Breast epithelium (tissue), 4 donors: ENCODE results near the gene THTPA. TPM values are rescaled to one million over a fixed set of nuclear protein-coding genes. Genes with fewer than 3 reads are reported as not detected.
"Not testable (repeated sequence)": the region's sequence is repeated elsewhere in the genome, so short reads cannot be mapped to it uniquely, and the experiment has no call there.

Experiments used
- DNase-seq, 2 donors: peaks; one replicate each; pipeline ENCODE4 v3.0.0-alpha.2; 2019; ENCODE audit warnings: low spot score in 2 of 2
- H3K27ac ChIP-seq, 2 donors: fragments of 200-600 bp; sonication (generic) in 1 of 2; one replicate each; pipeline ENCODE4 v1.5.1; 2016 to 2019; ENCODE audit warnings: mild to moderate bottlenecking in 1 of 2
- H3K27me3 ChIP-seq, 2 donors: fragments of 200-600 bp; sonication (generic) in 1 of 2; one replicate each; pipeline versions ENCODE4 v1.5.1 to v1.6.0; 2017 to 2019; ENCODE audit warnings: control low read depth in 1 of 2, mild to moderate bottlenecking in 1 of 2
- H3K36me3 ChIP-seq: fragments of 200-600 bp; one replicate; pipeline ENCODE4 v1.5.1; 2019
- H3K4me1 ChIP-seq, 2 donors: fragments of 200-600 bp; sonication (generic); one replicate each; pipeline ENCODE4 v1.5.1; 2016 to 2019; ENCODE audit warnings: control low read depth in 1 of 2
- H3K4me3 ChIP-seq, 3 donors: fragments of 200-600 bp; sonication (generic); 1 replicate in 2 of 3; 2 replicates in 1 of 3; pipeline ENCODE4 v1.5.1; 2016 to 2019; ENCODE audit warnings: mild to moderate bottlenecking in 3 of 3, moderate library complexity in 2 of 3
- H3K9me3 ChIP-seq, 2 donors: fragments of 200-600 bp; sonication (generic) in 1 of 2; one replicate each; pipeline ENCODE4 v1.5.1; 2016 to 2019; ENCODE audit warnings: control low read depth in 1 of 2
- POLR2A ChIP-seq: fragments of 450-650 bp; IDR thresholded peaks from one replicate; pipeline ENCODE4 v1.6.1; 2016; ENCODE audit warnings: antibody characterized with exemption, mild to moderate bottlenecking, moderate library complexity
- POLR2AphosphoS5 ChIP-seq, 3 donors: sonication (generic); formaldehyde crosslinking; IDR thresholded peaks; one replicate each; pipeline ENCODE4 v1.6.1; 2017; ENCODE audit warnings: antibody characterized with exemption in 3 of 3
- intact Hi-C: fragments of 100-400 bp; cut with DNase I; formaldehyde crosslinking; loops from one replicate; pipeline ENCODE4 v1.15.1; 2023; ENCODE audit warnings: low total_unique reads
- total RNA-seq, 3 donors: library from RNA; depleted of rRNA; stranded (reverse); fragments of >200 nt; gene quantifications; one replicate each; pipeline ENCODE4 v1.1.0, GENCODE V29; 2016
- TF ChIP-seq, protein P1 (sequence below), 3 donors: fragments of 450-650 bp; IDR thresholded peaks; one replicate each; pipeline ENCODE4 v1.5.1; 2016 to 2017; ENCODE audit warnings: antibody characterized with exemption in 3 of 3, mild to moderate bottlenecking in 3 of 3, moderate library complexity in 3 of 3

Gene THTPA
- total RNA-seq, 3 donors from 2014 or later: 13.6 to 22.1 (median 21.0) TPM

DNA sequence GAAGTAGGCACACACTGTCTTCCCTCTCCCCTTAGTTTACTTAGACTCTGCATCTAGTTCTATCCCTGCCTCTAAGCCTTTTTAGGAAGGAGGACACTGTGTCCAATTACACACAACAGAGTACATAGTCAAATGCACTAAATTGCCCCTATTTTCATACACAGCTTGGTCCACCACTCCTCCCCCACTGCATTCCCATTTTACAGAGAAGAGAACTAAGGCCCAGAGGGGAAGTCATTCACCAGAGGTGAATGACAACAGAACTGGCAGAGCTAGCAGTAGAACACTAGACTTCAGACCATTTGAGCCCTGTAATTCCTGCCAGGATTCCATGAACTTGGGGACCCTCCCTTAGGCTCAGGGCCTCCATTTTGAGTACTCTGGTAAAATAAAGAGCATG, 23.7 kb downstream of the THTPA start:
- TF ChIP-seq POLR2AphosphoS5 (IDR thresholded peaks at IDR 0.05) (no peak), POLR2A (no peak)
- TF ChIP-seq, protein P1, sequence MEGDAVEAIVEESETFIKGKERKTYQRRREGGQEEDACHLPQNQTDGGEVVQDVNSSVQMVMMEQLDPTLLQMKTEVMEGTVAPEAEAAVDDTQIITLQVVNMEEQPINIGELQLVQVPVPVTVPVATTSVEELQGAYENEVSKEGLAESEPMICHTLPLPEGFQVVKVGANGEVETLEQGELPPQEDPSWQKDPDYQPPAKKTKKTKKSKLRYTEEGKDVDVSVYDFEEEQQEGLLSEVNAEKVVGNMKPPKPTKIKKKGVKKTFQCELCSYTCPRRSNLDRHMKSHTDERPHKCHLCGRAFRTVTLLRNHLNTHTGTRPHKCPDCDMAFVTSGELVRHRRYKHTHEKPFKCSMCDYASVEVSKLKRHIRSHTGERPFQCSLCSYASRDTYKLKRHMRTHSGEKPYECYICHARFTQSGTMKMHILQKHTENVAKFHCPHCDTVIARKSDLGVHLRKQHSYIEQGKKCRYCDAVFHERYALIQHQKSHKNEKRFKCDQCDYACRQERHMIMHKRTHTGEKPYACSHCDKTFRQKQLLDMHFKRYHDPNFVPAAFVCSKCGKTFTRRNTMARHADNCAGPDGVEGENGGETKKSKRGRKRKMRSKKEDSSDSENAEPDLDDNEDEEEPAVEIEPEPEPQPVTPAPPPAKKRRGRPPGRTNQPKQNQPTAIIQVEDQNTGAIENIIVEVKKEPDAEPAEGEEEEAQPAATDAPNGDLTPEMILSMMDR (IDR thresholded peaks at IDR 0.05): no peak
- H3K4me3 ChIP-seq: no peak overlapping the region
- H3K36me3 ChIP-seq: no peaks in the 10 kb centered on the region
- intact Hi-C loops: no loop called here
- peaks cover 12 to 26% of the 10 kb centered on the region in 2 donors for H3K27me3 ChIP-seq
- H3K27ac ChIP-seq: no peak overlapping the region
- H3K4me1 ChIP-seq: peaks cover 0 to 4% of the 10 kb centered on the region in 2 donors
- H3K9me3 ChIP-seq: no peaks in the 10 kb centered on the region
- no peak for DNase-seq

DNA sequence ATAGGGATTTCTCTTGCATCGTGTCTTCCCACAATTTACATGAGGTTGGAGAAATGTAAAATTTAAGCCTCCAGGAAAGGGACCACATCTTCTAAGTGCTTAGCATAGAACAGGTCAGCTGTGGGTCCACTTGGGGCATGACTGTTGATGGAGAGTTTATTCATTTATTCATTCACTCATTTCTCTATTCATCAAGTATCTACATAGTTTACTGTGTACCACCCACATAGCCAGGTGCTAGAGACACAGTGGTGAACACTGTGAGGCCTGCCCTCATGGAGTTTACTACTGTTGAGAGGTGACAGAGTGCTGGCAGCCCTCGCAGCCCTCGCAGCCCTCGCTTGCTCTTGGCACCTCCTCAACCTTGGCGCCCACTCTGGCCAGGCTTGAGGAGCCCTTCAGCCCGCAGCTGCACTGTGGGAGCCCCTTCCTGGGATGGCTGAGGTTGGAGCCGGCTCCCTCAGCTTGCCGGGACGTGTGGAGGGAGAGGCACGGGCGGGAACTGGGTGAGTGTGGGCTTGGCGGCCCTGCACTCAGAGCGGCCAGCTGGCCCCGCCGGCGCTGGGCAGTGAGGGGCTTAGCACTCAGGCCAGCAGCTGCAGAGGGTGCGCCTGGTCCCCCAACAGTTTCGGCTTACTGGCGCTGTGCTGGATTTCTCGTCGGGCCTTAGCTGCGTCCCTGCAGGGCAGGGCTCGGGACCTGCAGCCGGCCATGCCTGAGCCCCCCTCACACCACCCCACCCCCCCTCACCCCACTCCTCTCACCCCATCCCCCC, 24.3 kb downstream of the THTPA start:
- DNase-seq: no peak
- intact Hi-C loops: no loop called here
- H3K9me3 ChIP-seq: no peaks in the 10 kb centered on the region
- H3K27ac ChIP-seq: no peak overlapping the region
- peaks cover 0 to 4% of the 10 kb centered on the region in 2 donors for H3K4me1 ChIP-seq
- H3K27me3 ChIP-seq: peaks cover 12 to 25% of the 10 kb centered on the region in 2 donors
- H3K4me3 ChIP-seq: no peak overlapping the region
- no peak for TF ChIP-seq POLR2A
- TF ChIP-seq POLR2AphosphoS5 (IDR thresholded peaks at IDR 0.05): no peak
- TF ChIP-seq, protein P1 (IDR thresholded peaks at IDR 0.05): no peak
- no peaks in the 10 kb centered on the region for H3K36me3 ChIP-seq

DNA sequence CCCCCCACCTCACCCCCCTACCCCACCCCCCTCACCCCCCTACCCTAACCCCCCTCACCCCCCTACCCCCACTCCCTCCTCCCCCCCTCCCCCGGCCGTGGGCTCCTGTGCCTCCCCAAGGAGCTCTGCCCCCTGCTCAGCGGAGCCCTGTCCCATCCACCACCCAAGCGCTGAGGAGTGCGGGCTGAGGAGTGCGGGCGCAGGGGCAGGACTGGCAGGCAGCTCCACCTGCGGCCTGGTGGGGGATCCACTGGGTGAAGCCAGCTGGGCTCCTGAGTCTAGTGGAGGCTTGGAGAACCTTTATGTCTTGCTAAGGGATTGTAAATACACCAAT, 24.8 kb downstream of the THTPA start:
- intact Hi-C loops: no loop called here
- H3K9me3 ChIP-seq: no peaks in the 10 kb centered on the region
- no peak overlapping the region for H3K27ac ChIP-seq
- H3K4me1 ChIP-seq: peaks cover 0 to 4% of the 10 kb centered on the region in 2 donors
- H3K4me3 ChIP-seq: no peak overlapping the region
- DNase-seq: no peak
- peaks cover 9 to 19% of the 10 kb centered on the region in 2 donors for H3K27me3 ChIP-seq
- H3K36me3 ChIP-seq: no peaks in the 10 kb centered on the region
- TF ChIP-seq POLR2A (no peak), POLR2AphosphoS5 (IDR thresholded peaks at IDR 0.05) (no peak)
- TF ChIP-seq, protein P1 (IDR thresholded peaks at IDR 0.05): no peak

DNA sequence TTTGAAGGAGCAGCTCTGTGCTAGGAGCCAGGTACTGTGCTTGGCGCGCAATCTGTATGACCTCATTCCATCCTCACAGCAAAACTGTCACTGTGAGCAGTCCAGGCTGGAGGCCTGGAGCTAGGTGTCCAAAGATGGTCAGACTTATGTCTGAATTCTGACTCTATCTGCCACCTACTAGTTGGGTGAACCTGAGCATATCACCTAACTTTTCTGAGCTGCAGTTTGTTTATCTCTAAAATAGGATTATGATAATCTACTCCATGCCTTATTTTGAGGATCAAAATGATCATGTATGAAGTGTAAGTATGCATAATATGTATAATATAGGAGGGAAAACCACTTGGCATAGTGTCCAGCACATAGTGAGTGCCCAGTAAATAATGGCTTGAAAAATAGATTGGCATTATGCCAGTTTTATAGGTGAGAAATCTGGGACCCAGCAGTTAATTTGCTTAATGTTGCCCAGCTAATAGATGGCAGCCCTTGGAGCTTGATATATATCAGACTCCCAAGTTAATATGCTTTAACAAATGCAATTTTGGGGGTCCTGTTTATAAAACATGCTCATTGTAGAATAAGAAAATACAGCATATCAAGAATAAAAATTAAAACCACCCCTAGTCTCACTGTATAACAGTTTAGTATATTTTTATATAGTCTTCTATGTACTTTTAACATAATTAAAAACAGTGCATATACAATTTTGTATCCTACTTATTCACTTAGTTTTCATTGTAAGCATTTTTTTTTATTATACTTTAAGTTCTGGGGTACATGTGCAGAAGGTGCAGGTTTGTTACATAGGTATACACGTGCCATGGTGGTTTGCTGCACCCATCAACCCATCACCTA, 27.1 kb downstream of the THTPA start:
- no peaks in the 10 kb centered on the region for H3K27me3 ChIP-seq
- intact Hi-C loops: no loop called here
- TF ChIP-seq, protein P1 (IDR thresholded peaks at IDR 0.05): no peak
- no peak for TF ChIP-seq POLR2AphosphoS5 (IDR thresholded peaks at IDR 0.05)
- no peak for TF ChIP-seq POLR2A
- H3K27ac ChIP-seq: no peak overlapping the region
- no peaks in the 10 kb centered on the region for H3K9me3 ChIP-seq
- no peaks in the 10 kb centered on the region for H3K4me1 ChIP-seq
- no peaks in the 10 kb centered on the region for H3K36me3 ChIP-seq
- DNase-seq: no peak
- no peak overlapping the region for H3K4me3 ChIP-seq

DNA sequence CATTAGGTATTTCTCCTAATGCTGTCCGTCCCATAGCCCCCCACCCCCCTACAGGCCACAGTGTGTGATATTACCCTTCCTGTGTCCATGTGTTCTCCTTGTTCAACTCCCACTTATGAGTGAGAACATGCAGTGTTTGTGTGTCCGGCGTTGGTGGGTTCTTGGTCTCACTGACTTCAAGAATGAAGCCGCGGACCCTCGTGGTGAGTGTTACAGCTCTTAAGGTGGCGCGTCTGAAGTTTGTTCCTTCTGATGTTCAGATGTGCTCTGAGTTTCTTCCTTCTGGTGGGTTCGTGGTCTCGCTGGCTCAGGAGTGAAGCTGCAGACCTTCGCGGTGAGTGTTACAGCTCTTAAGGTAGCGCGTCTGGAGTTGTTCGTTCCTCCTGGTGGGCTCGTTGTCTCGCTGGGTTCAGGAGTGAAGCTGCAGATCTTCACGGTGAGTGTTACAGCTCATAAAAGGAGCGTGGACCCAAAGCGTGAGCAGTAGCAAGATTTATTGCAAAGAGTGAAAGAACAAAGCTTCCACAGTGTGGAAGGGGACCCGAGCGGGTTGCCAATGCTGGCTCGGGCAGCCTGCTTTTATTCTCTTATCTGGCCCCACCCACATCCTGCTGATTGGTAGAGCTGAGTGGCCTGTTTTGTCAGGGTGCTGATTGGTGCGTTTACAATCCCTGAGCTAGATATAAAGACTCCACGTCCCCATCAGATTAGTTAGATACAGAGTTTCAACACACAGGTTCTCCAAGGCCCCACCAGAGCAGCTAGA, 27.9 kb downstream of the THTPA start:
- H3K9me3 ChIP-seq, H3K36me3 ChIP-seq, H3K27me3 ChIP-seq, intact Hi-C loops, H3K4me3 ChIP-seq, H3K4me1 ChIP-seq, DNase-seq, H3K27ac ChIP-seq: not testable (repeated sequence)

DNA sequence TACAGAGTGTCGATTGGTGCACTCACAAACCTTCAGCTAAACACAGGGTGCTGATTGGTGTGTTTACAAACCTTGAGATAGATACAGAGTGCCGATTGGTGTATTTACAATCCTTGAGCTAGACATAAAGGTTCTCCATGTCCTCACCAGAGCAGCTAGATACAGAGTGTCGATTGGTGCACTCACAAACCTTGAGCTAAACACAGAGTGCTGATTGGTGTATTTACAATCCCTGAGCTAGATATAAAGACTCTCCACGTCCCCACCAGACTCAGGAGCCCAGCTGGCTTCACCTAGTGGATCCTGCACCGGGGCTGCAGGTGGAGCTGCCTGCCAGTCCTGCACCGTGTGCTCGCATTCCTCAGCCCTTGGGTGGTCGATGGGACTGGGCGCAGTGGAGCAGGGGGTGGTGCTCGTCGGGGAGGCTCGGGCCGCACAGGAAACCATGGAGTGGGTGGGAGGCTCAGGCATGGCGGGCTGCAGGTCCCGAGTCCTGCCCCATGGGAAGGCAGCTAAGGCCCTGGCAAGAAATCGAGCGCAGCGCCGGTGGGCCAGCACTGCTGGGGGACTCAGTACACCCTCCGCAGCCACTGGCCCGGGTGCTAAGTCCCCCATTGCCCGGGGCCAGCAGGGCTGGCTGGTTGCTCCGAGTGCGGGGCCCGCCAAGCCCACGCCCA, 28.6 kb downstream of the THTPA start:
- H3K27me3 ChIP-seq, H3K9me3 ChIP-seq, intact Hi-C loops, H3K27ac ChIP-seq, H3K36me3 ChIP-seq, H3K4me3 ChIP-seq, H3K4me1 ChIP-seq, DNase-seq: not testable (repeated sequence)
